Measurements from ENCODE around the gene SORCS2. TPM values are rescaled to one million over a fixed set of nuclear protein-coding genes. Genes with fewer than 3 reads are reported as not detected.

Gene SORCS2
- total RNA-seq, 4 donors from 2014 or later = 0.53 to 9.9 (median 0.90) TPM

GRCh38 chr4:7366954-7367353 lies 174.6 kb downstream of the SORCS2 start:
- H3K9me3 ChIP-seq = no peaks in the 10 kb centered on the region
- DNase-seq = no peak
- H3K36me3 ChIP-seq = no peaks in the 10 kb centered on the region
- TF ChIP-seq CTCF (IDR thresholded peaks at IDR 0.05) (no peak), POLR2A (IDR thresholded peaks at IDR 0.05) (no peak)
- H3K4me1 ChIP-seq = no peaks in the 10 kb centered on the region
- no peak overlapping the region for H3K4me3 ChIP-seq
- no peak overlapping the region for H3K27ac ChIP-seq
- H3K27me3 ChIP-seq = no peaks in the 10 kb centered on the region

- TF ChIP-seq CTCF (IDR thresholded peaks at IDR 0.05) (no peak), POLR2A (IDR thresholded peaks at IDR 0.05) (no peak)
- Histone ChIP-seq H3K27me3 (no peaks in the 10 kb centered on the region), H3K4me3 (no peak overlapping the region), H3K27ac (no peak overlapping the region), H3K9me3 (no peaks in the 10 kb centered on the region), H3K36me3 (no peaks in the 10 kb centered on the region), H3K4me1 (no peaks in the 10 kb centered on the region)
- no peak for DNase-seq
These were observed 175.1 kb downstream of the SORCS2 start for GRCh38 chr4:7367406-7367805.

GRCh38 chr4:7367864-7368277 lies 175.5 kb downstream of the SORCS2 start:
- Histone ChIP-seq H3K4me3 (no peak overlapping the region), H3K27me3 (no peaks in the 10 kb centered on the region), H3K9me3 (no peaks in the 10 kb centered on the region), H3K36me3 (no peaks in the 10 kb centered on the region), H3K4me1 (no peaks in the 10 kb centered on the region), H3K27ac (no peak overlapping the region)
- DNase-seq = no peak
- TF ChIP-seq CTCF (IDR thresholded peaks at IDR 0.05) (no peak), POLR2A (IDR thresholded peaks at IDR 0.05) (no peak)

- H3K4me3 ChIP-seq = no peak overlapping the region
- H3K4me1 ChIP-seq = no peaks in the 10 kb centered on the region
- H3K9me3 ChIP-seq = no peaks in the 10 kb centered on the region
- H3K27me3 ChIP-seq = no peaks in the 10 kb centered on the region
- H3K36me3 ChIP-seq = no peaks in the 10 kb centered on the region
- H3K27ac ChIP-seq = no peak overlapping the region
- TF ChIP-seq POLR2A (IDR thresholded peaks at IDR 0.05) = no peak
- no peak for TF ChIP-seq CTCF (IDR thresholded peaks at IDR 0.05)
- no peak for DNase-seq
These were observed 176.0 kb downstream of the SORCS2 start for GRCh38 chr4:7368296-7368695.

GRCh38 chr4:7369511-7369910 lies 177.2 kb downstream of the SORCS2 start:
- H3K27ac ChIP-seq = no peak overlapping the region
- no peaks in the 10 kb centered on the region for H3K27me3 ChIP-seq
- no peaks in the 10 kb centered on the region for H3K36me3 ChIP-seq
- H3K4me3 ChIP-seq = no peak overlapping the region
- no peaks in the 10 kb centered on the region for H3K4me1 ChIP-seq
- no peak for DNase-seq
- TF ChIP-seq CTCF (IDR thresholded peaks at IDR 0.05) (no peak), POLR2A (IDR thresholded peaks at IDR 0.05) (no peak)
- no peaks in the 10 kb centered on the region for H3K9me3 ChIP-seq

- Histone ChIP-seq H3K4me3 (no peak overlapping the region), H3K27me3 (no peaks in the 10 kb centered on the region), H3K27ac (no peak overlapping the region), H3K36me3 (no peaks in the 10 kb centered on the region), H3K4me1 (no peaks in the 10 kb centered on the region), H3K9me3 (no peaks in the 10 kb centered on the region)
- no peak for DNase-seq
- TF ChIP-seq POLR2A (IDR thresholded peaks at IDR 0.05) = no peak
- TF ChIP-seq CTCF (IDR thresholded peaks at IDR 0.05) = no peak
These were observed 177.7 kb downstream of the SORCS2 start for GRCh38 chr4:7370038-7370437.

All from Peyer's patch (tissue), 4 donors.